Peyer's patch (tissue), 4 donors: ENCODE results near the gene NRK. TPM values are rescaled to one million over a fixed set of nuclear protein-coding genes. Genes with fewer than 3 reads are reported as not detected.
"Not testable (repeated sequence)": the region's sequence is repeated elsewhere in the genome, so short reads cannot be mapped to it uniquely, and the experiment has no call there.

Experiments used
- DNase-seq, 3 donors: peaks; one replicate each; pipeline ENCODE4 v3.0.0-alpha.2; 2017 to 2019
- H3K27ac ChIP-seq, 4 donors: fragments of 200-600 bp; sonication (generic); one replicate each; pipeline ENCODE4 v1.5.1; 2016 to 2019
- H3K27me3 ChIP-seq, 2 donors: fragments of 200-600 bp; sonication (generic); one replicate each; pipeline ENCODE4 v1.5.1; 2019
- H3K36me3 ChIP-seq, 3 donors: fragments of 200-600 bp; sonication (generic); one replicate each; pipeline ENCODE4 v1.5.1; 2016 to 2019
- H3K4me1 ChIP-seq, 4 donors: fragments of 200-600 bp; sonication (generic); one replicate each; pipeline ENCODE4 v1.5.1; 2016 to 2019
- H3K4me3 ChIP-seq, 4 donors: fragments of 200-600 bp; sonication (generic); 1 replicate in 3 of 4; 2 replicates in 1 of 4; pipeline ENCODE4 v1.5.1; 2016 to 2019; ENCODE audit warnings: mild to moderate bottlenecking in 1 of 4
- H3K9me3 ChIP-seq, 4 donors: fragments of 200-600 bp; sonication (generic); one replicate each; pipeline ENCODE4 v1.5.1; 2016 to 2019; ENCODE audit warnings: mild to moderate bottlenecking in 1 of 4
- CTCF ChIP-seq, 6 experiments: fragments of 450-650 bp in 4 of 6; fragments of 200-600 bp in 2 of 6; sonication (generic) in 1 of 6; IDR thresholded peaks; one replicate each; pipeline ENCODE4 v1.5.1; 2017 to 2019; ENCODE audit warnings: antibody characterized with exemption in 6 of 6, mild to moderate bottlenecking in 3 of 6, moderate library complexity in 1 of 6
- POLR2A ChIP-seq, 2 donors: fragments of 450-650 bp; IDR thresholded peaks; one replicate each; pipeline ENCODE4 v1.5.1; 2017; ENCODE audit warnings: antibody characterized with exemption in 2 of 2, mild to moderate bottlenecking in 2 of 2, moderate library complexity in 2 of 2
- total RNA-seq, 4 donors: library from RNA; depleted of rRNA; stranded (reverse); fragments of >200 nt; gene quantifications; one replicate each; pipeline ENCODE4 v1.1.0, GENCODE V29; 2016

NRK gene
- total RNA-seq, result 1 to 10 TPM in 1 of 4 donors, under 1 TPM in 1, not detected in 2; 0.53 to 1.7 TPM

GRCh38 chrX:105822138-105823091 lies at the start of gene NRK:
NRK (plus strand) TSS chrX:105822539; CDS start chrX:105822846, 307 bp downstream.
- Histone ChIP-seq H3K36me3 (no peaks in the 10 kb centered on the region), H3K27me3 (no peaks in the 10 kb centered on the region), H3K9me3 (no peaks in the 10 kb centered on the region), H3K27ac (no peak within 1 kb of the TSS), H3K4me3 (peak within 1 kb of the TSS in 1 of 4 donors; percentile 14), H3K4me1 (no peaks in the 10 kb centered on the region)
- TF ChIP-seq CTCF (IDR thresholded peaks at IDR 0.05), result no peak
- TF ChIP-seq POLR2A (IDR thresholded peaks at IDR 0.05), result no peak
- DNase-seq, result no peak

GRCh38 chrX:105773801-105774200 lies 48.5 kb upstream of the NRK start:
- Histone ChIP-seq H3K4me1 (no peaks in the 10 kb centered on the region), H3K4me3 (no peak overlapping the region), H3K27me3 (no peaks in the 10 kb centered on the region), H3K36me3 (no peaks in the 10 kb centered on the region), H3K9me3 (no peaks in the 10 kb centered on the region), H3K27ac (no peak overlapping the region)
- TF ChIP-seq CTCF (IDR thresholded peaks at IDR 0.05) (no peak), POLR2A (IDR thresholded peaks at IDR 0.05) (no peak)
- DNase-seq, result no peak

- no peak for DNase-seq
- H3K4me3 ChIP-seq, result no peak overlapping the region
- H3K4me1 ChIP-seq, result no peaks in the 10 kb centered on the region
- H3K27ac ChIP-seq, result no peak overlapping the region
- no peaks in the 10 kb centered on the region for H3K27me3 ChIP-seq
- no peaks in the 10 kb centered on the region for H3K36me3 ChIP-seq
- H3K9me3 ChIP-seq, result no peaks in the 10 kb centered on the region
- TF ChIP-seq CTCF (IDR thresholded peaks at IDR 0.05), result no peak
- no peak for TF ChIP-seq POLR2A (IDR thresholded peaks at IDR 0.05)
Observed at GRCh38 chrX:105775679-105776078, 46.7 kb upstream of the NRK start.

- H3K4me1 ChIP-seq, result no peaks in the 10 kb centered on the region
- H3K27ac ChIP-seq, result no peak overlapping the region
- no peak for TF ChIP-seq POLR2A (IDR thresholded peaks at IDR 0.05)
- TF ChIP-seq CTCF (IDR thresholded peaks at IDR 0.05), result no peak
- H3K27me3 ChIP-seq, result no peaks in the 10 kb centered on the region
- no peaks in the 10 kb centered on the region for H3K36me3 ChIP-seq
- DNase-seq, result no peak
- no peak overlapping the region for H3K4me3 ChIP-seq
- H3K9me3 ChIP-seq, result no peaks in the 10 kb centered on the region
Observed at GRCh38 chrX:105781804-105782203, 40.5 kb upstream of the NRK start.

GRCh38 chrX:105796877-105797276 lies 25.5 kb upstream of the NRK start:
- not testable (repeated sequence) for H3K4me1 ChIP-seq, H3K27ac ChIP-seq, H3K9me3 ChIP-seq, H3K36me3 ChIP-seq, H3K4me3 ChIP-seq, H3K27me3 ChIP-seq, DNase-seq

- H3K4me3 ChIP-seq, result no peak overlapping the region
- H3K27ac ChIP-seq, result no peak overlapping the region
- DNase-seq, result no peak
- no peak for TF ChIP-seq CTCF (IDR thresholded peaks at IDR 0.05)
- no peak for TF ChIP-seq POLR2A (IDR thresholded peaks at IDR 0.05)
- H3K36me3 ChIP-seq, result no peaks in the 10 kb centered on the region
- H3K4me1 ChIP-seq, result no peaks in the 10 kb centered on the region
- no peaks in the 10 kb centered on the region for H3K27me3 ChIP-seq
- H3K9me3 ChIP-seq, result no peaks in the 10 kb centered on the region
Observed at GRCh38 chrX:105803891-105804290, 18.4 kb upstream of the NRK start.

- not testable (repeated sequence) for H3K27me3 ChIP-seq, H3K4me3 ChIP-seq, H3K36me3 ChIP-seq, DNase-seq, H3K27ac ChIP-seq, H3K4me1 ChIP-seq, H3K9me3 ChIP-seq
Observed at GRCh38 chrX:105805655-105806054, 16.7 kb upstream of the NRK start.
